Lower leg skin (tissue), 4 donors: ENCODE measurements around the gene NCAPG2. TPM values are rescaled to one million over a fixed set of nuclear protein-coding genes. Genes with fewer than 3 reads are reported as not detected.

Source experiments
- DNase-seq, 2 donors: peaks; one replicate each; pipeline ENCODE4 v3.0.0-alpha.2; 2019; ENCODE audit warnings: low spot score in 2 of 2
- H3K4me3 ChIP-seq: fragments of 200-600 bp; sonication (generic); 2 replicates; pipeline ENCODE4 v1.5.1; 2017; ENCODE audit warnings: mild to moderate bottlenecking, low read depth; ENCODE audit not compliant: poor library complexity, severe bottlenecking
- POLR2A ChIP-seq, 2 donors: fragments of 450-650 bp; IDR thresholded peaks; one replicate each; pipeline ENCODE4 v1.6.1; 2016 to 2017; ENCODE audit warnings: antibody characterized with exemption in 2 of 2, mild to moderate bottlenecking in 1 of 2, moderate library complexity in 1 of 2
- whole genome bisulfite sequencing, 2 donors: methylation state at CpG; one replicate each; pipeline ENCODE4 v1.1.5; 2018; 5-methylcytosine and 5-hydroxymethylcytosine counted together
- intact Hi-C: fragments of 100-400 bp; cut with DNase I; formaldehyde crosslinking; loops from one replicate; pipeline ENCODE4 v1.15.0; 2023; ENCODE audit warnings: low total_unique reads
- total RNA-seq, 4 donors: library from RNA; depleted of rRNA; stranded (reverse); fragments of >200 nt; gene quantifications; one replicate each; pipeline ENCODE4 v1.1.0, GENCODE V29; 2016
- TF ChIP-seq, protein P1 (sequence below), 3 donors: fragments of 450-650 bp; IDR thresholded peaks; one replicate each; pipeline ENCODE4 v1.5.1; 2016; ENCODE audit warnings: antibody characterized with exemption in 3 of 3, mild to moderate bottlenecking in 3 of 3, moderate library complexity in 2 of 3

Gene NCAPG2
- total RNA-seq, 4 donors from 2014 or later = 5.2 to 9.7 (median 6.1) TPM

DNA sequence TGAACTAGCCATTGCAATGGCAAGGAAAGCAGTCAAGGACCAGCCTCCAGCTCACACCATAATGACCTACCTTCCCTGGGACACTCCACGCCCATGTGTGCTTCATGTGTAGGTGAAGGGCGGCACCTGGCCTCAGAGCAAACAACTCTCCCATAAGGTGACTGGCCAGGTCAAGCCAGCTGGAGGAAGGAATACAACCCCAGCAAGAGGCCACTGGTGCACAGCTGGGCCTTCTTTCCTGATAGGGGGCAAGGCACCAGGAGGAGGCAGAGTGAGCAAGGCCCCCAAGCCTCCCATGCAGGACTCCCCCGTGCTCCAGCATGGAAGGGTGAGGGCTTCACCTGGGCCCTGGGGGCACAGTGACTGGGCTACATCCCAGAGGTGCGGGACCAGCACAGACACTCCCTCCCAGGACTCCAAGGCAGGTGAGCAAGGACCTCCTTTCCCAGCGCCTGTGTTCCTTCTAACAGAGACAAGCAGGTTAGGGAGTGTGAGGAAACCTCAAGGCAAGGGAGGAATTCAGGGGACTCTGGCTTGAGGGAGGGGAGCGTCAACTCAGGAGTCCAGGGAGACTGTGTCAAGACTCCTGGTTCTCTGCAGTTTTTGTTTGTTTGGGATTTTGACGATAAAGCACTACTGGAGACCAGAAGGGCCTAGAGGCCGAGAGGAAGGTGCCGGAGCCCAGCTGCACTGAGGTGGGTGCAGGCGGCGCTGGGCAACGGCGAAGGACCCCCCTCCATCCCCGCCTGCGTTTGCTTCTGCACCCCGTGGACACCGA is 118.7 kb downstream of the NCAPG2 start:
- no peak overlapping the region for H3K4me3 ChIP-seq
- intact Hi-C loops = no loop called here
- 40% methylated on average over 17 of the region's 17 CpGs for WGBS, 2 donors
- DNase-seq = no peak
- TF ChIP-seq, protein P1, sequence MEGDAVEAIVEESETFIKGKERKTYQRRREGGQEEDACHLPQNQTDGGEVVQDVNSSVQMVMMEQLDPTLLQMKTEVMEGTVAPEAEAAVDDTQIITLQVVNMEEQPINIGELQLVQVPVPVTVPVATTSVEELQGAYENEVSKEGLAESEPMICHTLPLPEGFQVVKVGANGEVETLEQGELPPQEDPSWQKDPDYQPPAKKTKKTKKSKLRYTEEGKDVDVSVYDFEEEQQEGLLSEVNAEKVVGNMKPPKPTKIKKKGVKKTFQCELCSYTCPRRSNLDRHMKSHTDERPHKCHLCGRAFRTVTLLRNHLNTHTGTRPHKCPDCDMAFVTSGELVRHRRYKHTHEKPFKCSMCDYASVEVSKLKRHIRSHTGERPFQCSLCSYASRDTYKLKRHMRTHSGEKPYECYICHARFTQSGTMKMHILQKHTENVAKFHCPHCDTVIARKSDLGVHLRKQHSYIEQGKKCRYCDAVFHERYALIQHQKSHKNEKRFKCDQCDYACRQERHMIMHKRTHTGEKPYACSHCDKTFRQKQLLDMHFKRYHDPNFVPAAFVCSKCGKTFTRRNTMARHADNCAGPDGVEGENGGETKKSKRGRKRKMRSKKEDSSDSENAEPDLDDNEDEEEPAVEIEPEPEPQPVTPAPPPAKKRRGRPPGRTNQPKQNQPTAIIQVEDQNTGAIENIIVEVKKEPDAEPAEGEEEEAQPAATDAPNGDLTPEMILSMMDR (IDR thresholded peaks at IDR 0.05) = no peak
- TF ChIP-seq POLR2A (IDR thresholded peaks at IDR 0.05) = no peak

DNA sequence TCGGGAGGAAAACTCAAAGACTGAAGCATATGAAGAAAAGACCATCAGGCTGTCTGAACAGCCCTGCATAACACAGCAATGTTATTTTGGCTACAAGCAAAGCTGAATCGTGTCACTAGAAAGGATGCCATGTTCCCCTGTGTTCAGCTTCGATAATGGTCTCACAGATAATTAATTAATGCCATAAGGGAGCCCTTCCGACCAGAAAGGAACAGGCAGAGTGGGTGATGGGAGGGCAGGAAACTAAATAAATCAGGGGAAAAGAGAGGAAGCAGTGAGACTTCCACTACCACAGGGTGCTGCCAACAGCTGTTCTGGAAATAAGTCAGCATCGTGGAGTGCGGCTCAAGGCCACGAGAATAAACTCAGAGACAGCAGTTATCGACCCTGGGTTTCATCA is 120.2 kb downstream of the NCAPG2 start:
- 66 to 75% methylated on average over 8 of the region's 8 CpGs for WGBS, 2 donors
- intact Hi-C loops = no loop called here
- DNase-seq = no peak
- TF ChIP-seq, protein P1 (IDR thresholded peaks at IDR 0.05) = no peak
- no peak for TF ChIP-seq POLR2A (IDR thresholded peaks at IDR 0.05)
- H3K4me3 ChIP-seq = no peak overlapping the region

DNA sequence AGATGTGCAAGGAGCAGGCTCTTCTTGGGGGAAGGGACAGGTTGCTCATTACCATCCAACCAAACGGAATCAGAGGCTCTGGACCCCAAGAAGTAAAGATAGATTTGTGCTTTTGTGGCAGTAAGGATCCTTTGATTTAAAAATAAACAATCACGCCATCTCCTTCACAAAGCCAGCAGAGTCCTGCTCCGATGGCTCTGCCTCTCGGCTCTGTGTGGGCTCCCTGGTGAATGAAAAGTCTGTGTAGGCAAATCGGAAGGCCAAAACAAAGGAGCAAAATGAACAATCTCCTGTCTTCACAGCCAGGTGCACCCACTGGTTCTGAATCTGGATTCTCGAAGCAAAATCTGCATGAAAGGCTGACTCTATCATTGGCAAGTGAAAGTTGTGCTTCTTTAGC is 120.8 kb downstream of the NCAPG2 start:
- H3K4me3 ChIP-seq = no peak overlapping the region
- intact Hi-C loops = no loop called here
- no peak for TF ChIP-seq POLR2A (IDR thresholded peaks at IDR 0.05)
- TF ChIP-seq, protein P1 (IDR thresholded peaks at IDR 0.05) = no peak
- WGBS, 2 donors = 62 to 70% methylated on average over 6 of the region's 6 CpGs
- no peak for DNase-seq

DNA sequence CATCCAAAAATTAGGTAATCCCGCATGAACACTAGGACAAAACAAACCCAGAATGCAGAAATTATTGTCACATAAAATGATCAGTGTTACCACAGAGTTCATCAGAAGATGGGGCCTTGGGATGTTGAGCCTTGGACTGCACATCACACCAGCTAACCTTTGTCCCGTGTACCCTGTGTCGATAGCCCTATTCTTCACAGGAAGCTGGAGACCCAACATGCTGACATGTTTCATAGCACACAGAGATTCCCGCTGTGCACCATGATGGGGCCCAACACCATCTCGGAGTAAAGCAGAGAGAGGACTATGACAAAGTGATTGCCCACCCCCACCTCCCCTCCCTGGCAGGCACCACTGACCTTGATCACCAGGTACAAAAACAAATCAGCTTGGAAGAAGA is 121.5 kb downstream of the NCAPG2 start:
- TF ChIP-seq, protein P1 (IDR thresholded peaks at IDR 0.05) = no peak
- no peak for TF ChIP-seq POLR2A (IDR thresholded peaks at IDR 0.05)
- 85 to 90% methylated on average over 5 of the region's 5 CpGs for WGBS, 2 donors

DNA sequence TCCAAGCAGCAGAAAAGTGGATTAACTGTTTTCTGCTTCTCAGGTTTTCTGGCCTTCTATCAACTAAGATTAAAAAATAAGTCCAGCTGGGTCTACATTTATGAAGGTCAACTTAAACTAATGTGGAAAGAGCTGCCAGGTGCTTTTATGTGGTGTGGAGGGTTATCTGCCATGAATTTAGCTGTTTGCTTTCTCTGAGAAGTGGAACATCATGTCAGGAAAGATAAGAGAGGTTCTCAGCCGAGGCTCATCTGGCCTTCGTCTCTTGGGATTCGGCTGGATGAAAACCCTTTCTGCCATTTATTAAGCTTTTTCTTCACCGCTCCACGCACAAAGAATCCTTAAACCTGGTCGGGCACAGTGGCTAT is 122.5 kb downstream of the NCAPG2 start:
- DNase-seq = no peak
- no peak for TF ChIP-seq POLR2A (IDR thresholded peaks at IDR 0.05)
- TF ChIP-seq, protein P1 (IDR thresholded peaks at IDR 0.05) = no peak
- intact Hi-C loops = no loop called here
- H3K4me3 ChIP-seq = no peak overlapping the region
- 86 to 93% methylated on average over 6 of the region's 6 CpGs for WGBS, 2 donors

More for the DNA sequence above, 121.5 kb downstream of the NCAPG2 start:
- intact Hi-C loops = no loop called here
- H3K4me3 ChIP-seq = no peak overlapping the region
- no peak for DNase-seq
